Measurements from ENCODE around the gene RAB17.

- no peak for TF ChIP-seq CTCF (IDR thresholded peaks at IDR 0.05)
- no peak for TF ChIP-seq POLR2A (IDR thresholded peaks at IDR 0.05)
Observed at GRCh38 chr2:237530472-237531433, 59.8 kb downstream of the RAB17 start.

Measured in right lobe of liver (tissue), 4 donors.